H1 (cell line): ENCODE measurements around the gene B4GALT5. TPM values are rescaled to one million over a fixed set of nuclear protein-coding genes. Genes with fewer than 3 reads are reported as not detected.

Experiments
- CTCF ChIA-PET: fragments of 300-600 bp; sonication (Branson Sonifier 250); formaldehyde crosslinking; loops from one replicate; lab custom pipeline; 2021; ENCODE audit not compliant: partially characterized antibody; lab: Charles Lee
- POLR2A ChIA-PET: fragments of 300-600 bp; sonication (Branson Sonifier 250); formaldehyde crosslinking; loops from one replicate; lab custom pipeline; 2021; ENCODE audit warnings: inconsistent platforms; ENCODE audit not compliant: partially characterized antibody; lab: Charles Lee
- DNase-seq, 2 experiments: peaks; one replicate each; pipeline versions ENCODE4 v3.0.0 to v3.0.0-alpha.2; 2010 to 2022; ENCODE audit warnings: low spot score in 2 of 2, low read depth in 1 of 2, mixed read lengths in 1 of 2
- FAIRE-seq: peaks from 2 replicates; lab custom pipeline; 2011; peaks lifted over from hg19 to GRCh38; lab: Jason Lieb, UNC
- H2AFZ ChIP-seq: 2 replicates; pipeline ENCODE4 v1.8.1; 2012; ENCODE audit warnings: low read length, inconsistent platforms
- H2AK5ac ChIP-seq: 2 replicates; pipeline ENCODE4 v1.6.1; 2013; ENCODE audit warnings: low read depth, low read length
- H2BK120ac ChIP-seq: replicated peaks from 2 replicates; pipeline ENCODE3; 2013; ENCODE audit warnings: low read depth, low read length, inconsistent platforms
- H2BK12ac ChIP-seq: 2 replicates; pipeline ENCODE4 v1.6.1; 2013; ENCODE audit warnings: low read depth, low read length
- H2BK15ac ChIP-seq: 2 replicates; pipeline ENCODE4 v1.6.1; 2013; ENCODE audit warnings: low read length
- H2BK20ac ChIP-seq: 2 replicates; pipeline ENCODE4 v1.6.1; 2013; ENCODE audit warnings: low read length
- H2BK5ac ChIP-seq: 2 replicates; pipeline ENCODE4 v1.6.1; 2013; ENCODE audit warnings: low read depth, low read length
- H3K14ac ChIP-seq: 2 replicates; pipeline ENCODE4 v1.6.1; 2013; ENCODE audit warnings: inconsistent platforms; ENCODE audit not compliant: insufficient read length
- H3K18ac ChIP-seq: 2 replicates; pipeline ENCODE4 v1.6.1; 2013; ENCODE audit warnings: low read length; ENCODE audit errors: extremely low read depth
- H3K23ac ChIP-seq: 2 replicates; pipeline ENCODE4 v1.6.1; 2013; ENCODE audit warnings: inconsistent platforms; ENCODE audit not compliant: insufficient read length
- H3K23me2 ChIP-seq: 2 replicates; pipeline ENCODE4 v1.6.1; 2013; ENCODE audit warnings: low read depth, low read length
- H3K27ac ChIP-seq: 2 replicates; pipeline ENCODE4 v1.6.1; 2011; ENCODE audit warnings: low read depth, low read length, inconsistent platforms
- H3K27me3 ChIP-seq, 4 experiments: replicated peaks in 1 of 4; 1 replicate in 1 of 4; 2 replicates in 3 of 4; pipeline versions ENCODE4 v1.6.1 to v1.8.1; 2011 to 2013; ENCODE audit warnings: low read length in 3 of 4, mild to moderate bottlenecking in 3 of 4, inconsistent platforms in 2 of 4, mixed read lengths in 2 of 4, moderate library complexity in 1 of 4; ENCODE audit not compliant: control insufficient read depth in 3 of 4, insufficient read depth in 3 of 4; ENCODE audit errors: extremely low read depth in 1 of 4
- H3K36me3 ChIP-seq, 4 experiments: 2 replicates each; pipeline versions ENCODE4 v1.6.1 to v1.8.1; 2011 to 2013; ENCODE audit warnings: mild to moderate bottlenecking in 4 of 4, low read length in 3 of 4, moderate library complexity in 2 of 4, control low read depth in 1 of 4, inconsistent platforms in 1 of 4; ENCODE audit not compliant: insufficient read depth in 4 of 4, control insufficient read depth in 2 of 4
- H3K4ac ChIP-seq: replicated peaks from 2 replicates; pipeline ENCODE3; 2013; ENCODE audit warnings: low read length, low read depth, mixed read lengths, inconsistent platforms; ENCODE audit not compliant: insufficient read length
- H3K4me1 ChIP-seq, 4 experiments: replicated peaks in 1 of 4; 1 replicate in 1 of 4; 2 replicates in 3 of 4; pipeline versions ENCODE4 v1.6.1 to v1.8.1; 2011 to 2013; ENCODE audit warnings: low read length in 3 of 4, inconsistent platforms in 2 of 4, mixed read lengths in 1 of 4; ENCODE audit not compliant: insufficient read depth in 4 of 4, control insufficient read depth in 3 of 4
- H3K4me2 ChIP-seq, 2 experiments: 2 replicates each; pipeline versions ENCODE4 v1.6.1 to v1.8.1; 2011 to 2013; ENCODE audit warnings: low read depth in 2 of 2, low read length in 2 of 2, control low read depth in 1 of 2, inconsistent platforms in 1 of 2, mild to moderate bottlenecking in 1 of 2; ENCODE audit not compliant: insufficient read depth in 1 of 2
- H3K4me3 ChIP-seq, 4 experiments: fragments of 200-600, 300-600 bp in 1 of 4; sonication (generic), shearing (Covaris generic), sonication (Bioruptor Twin) in 1 of 4; 2 replicates each; pipeline versions ENCODE4 v1.5.1 to v1.8.1; 2011 to 2016; ENCODE audit warnings: low read length in 4 of 4, low read depth in 3 of 4, control low read depth in 2 of 4, inconsistent platforms in 2 of 4, mild to moderate bottlenecking in 2 of 4, mixed read lengths in 1 of 4, moderate library complexity in 1 of 4; ENCODE audit not compliant: insufficient read depth in 2 of 4; ENCODE audit errors: extremely low read depth in 1 of 4
- H3K56ac ChIP-seq: replicated peaks from 2 replicates; pipeline ENCODE3; 2013; ENCODE audit warnings: low read depth, mild to moderate bottlenecking, mixed read lengths, low read length, inconsistent platforms; ENCODE audit not compliant: insufficient read length
- H3K79me1 ChIP-seq: 2 replicates; pipeline ENCODE4 v1.6.1; 2013; ENCODE audit warnings: low read depth, low read length, control low read depth
- H3K79me2 ChIP-seq, 2 experiments: 2 replicates each; pipeline versions ENCODE4 v1.6.1 to v1.8.1; 2012 to 2013; ENCODE audit warnings: low read length in 2 of 2, mild to moderate bottlenecking in 2 of 2, inconsistent platforms in 1 of 2; ENCODE audit not compliant: insufficient read depth in 2 of 2, control insufficient read depth in 1 of 2
- H3K9ac ChIP-seq, 4 experiments: replicated peaks in 1 of 4; 1 replicate in 1 of 4; 2 replicates in 3 of 4; pipeline versions ENCODE4 v1.6.1 to v1.8.1; 2011 to 2013; ENCODE audit warnings: low read depth in 3 of 4, low read length in 3 of 4, control low read depth in 2 of 4, mild to moderate bottlenecking in 2 of 4, moderate library complexity in 2 of 4, inconsistent platforms in 1 of 4; ENCODE audit errors: extremely low read depth in 1 of 4
- H3K9me3 ChIP-seq, 2 experiments: 2 replicates each; pipeline versions ENCODE4 v1.6.1 to v1.8.1; 2012 to 2013; ENCODE audit warnings: mild to moderate bottlenecking in 2 of 2, moderate library complexity in 2 of 2, control low read depth in 1 of 2, inconsistent platforms in 1 of 2, low read depth in 1 of 2, low read length in 1 of 2, mixed read lengths in 1 of 2; ENCODE audit not compliant: insufficient read depth in 2 of 2
- H4K20me1 ChIP-seq, 2 experiments: replicated peaks in 1 of 2; 2 replicates each; pipeline versions ENCODE3 to v1.8.1; 2011 to 2013; ENCODE audit warnings: inconsistent platforms in 2 of 2, low read length in 2 of 2, mild to moderate bottlenecking in 1 of 2; ENCODE audit not compliant: insufficient read depth in 2 of 2, control insufficient read depth in 1 of 2
- H4K5ac ChIP-seq: 2 replicates; pipeline ENCODE4 v1.6.1; 2013; ENCODE audit warnings: low read length, low read depth, mixed read lengths, inconsistent platforms; ENCODE audit not compliant: insufficient read length
- H4K8ac ChIP-seq: 2 replicates; pipeline ENCODE4 v1.8.0; 2013; ENCODE audit warnings: mild to moderate bottlenecking, moderate library complexity, low read length, inconsistent platforms; ENCODE audit not compliant: insufficient read depth; ENCODE audit errors: extremely low read depth
- H4K91ac ChIP-seq: replicated peaks from 2 replicates; pipeline ENCODE3; 2013; ENCODE audit warnings: low read length, mixed read lengths, inconsistent platforms; ENCODE audit not compliant: insufficient read length
- BRCA1 ChIP-seq: IDR thresholded peaks from 2 replicates; pipeline ENCODE4 v1.6.1; 2012; ENCODE audit warnings: low read depth, low read length, improper control_type of control experiment
- CTCF ChIP-seq, 3 experiments: IDR thresholded peaks; 1 replicate in 2 of 3; 2 replicates in 1 of 3; pipeline versions ENCODE4 v1.5.1 to v1.6.1; 2011; ENCODE audit warnings: low read length in 3 of 3, mild to moderate bottlenecking in 3 of 3, inconsistent platforms in 2 of 3, low read depth in 1 of 3, moderate library complexity in 1 of 3; ENCODE audit not compliant: insufficient read depth in 1 of 3; ENCODE audit errors: control extremely low read depth in 1 of 3
- GABPA ChIP-seq: IDR thresholded peaks from 2 replicates; pipeline ENCODE4 v1.6.1; 2011; ENCODE audit warnings: mild to moderate bottlenecking, low read length, moderate library complexity, borderline replicate concordance; ENCODE audit not compliant: insufficient read depth
- HDAC6 ChIP-seq: IDR thresholded peaks from one replicate; pipeline ENCODE4 v1.7.1; 2012; ENCODE audit warnings: low read depth, mild to moderate bottlenecking, inconsistent platforms, low read length, moderate library complexity
- MAFK ChIP-seq: IDR thresholded peaks from 2 replicates; pipeline ENCODE4 v1.6.1; 2012; ENCODE audit warnings: low read depth, mild to moderate bottlenecking, improper control_type of control experiment, low read length
- POLR2AphosphoS5 ChIP-seq: IDR thresholded peaks from 2 replicates; pipeline ENCODE4 v1.6.1; 2011; ENCODE audit warnings: low read depth, low read length
- RFX5 ChIP-seq: IDR thresholded peaks from 2 replicates; pipeline ENCODE4 v1.6.1; 2011; ENCODE audit warnings: low read depth, low read length, improper control_type of control experiment, borderline replicate concordance
- SAP30 ChIP-seq: fragments of 300-600 bp; sonication (generic); IDR thresholded peaks from 2 replicates; pipeline ENCODE4 v1.7.1; 2012; ENCODE audit warnings: low read length, moderate library complexity, mild to moderate bottlenecking, inconsistent platforms; ENCODE audit not compliant: insufficient read depth, insufficient replicate concordance
- SIRT6 ChIP-seq: IDR thresholded peaks from one replicate; pipeline ENCODE4 v1.7.1; 2012; ENCODE audit warnings: low read length, inconsistent platforms
- SP4 ChIP-seq: IDR thresholded peaks from 2 replicates; pipeline ENCODE4 v1.6.1; 2012; ENCODE audit warnings: low read length, inconsistent platforms
- TAF7 ChIP-seq: optimal IDR thresholded peaks from 2 replicates; pipeline ENCODE3; 2011; ENCODE audit warnings: low read depth, mild to moderate bottlenecking, inconsistent platforms, low read length, moderate library complexity, borderline replicate concordance
- WGBS, 2 experiments: shearing (Covaris generic) in 1 of 2; methylation state at CpG; one replicate each; pipeline versions ENCODE4 v1.1.6 to v1.1.7; 2013 to 2015; ENCODE audit warnings: low lambda C conversion rate in 2 of 2, mixed read lengths in 2 of 2, inconsistent platforms in 1 of 2, low coverage in 1 of 2, missing lambda C conversion rate in 1 of 2; ENCODE audit not compliant: insufficient replicate concordance in 2 of 2, insufficient coverage in 1 of 2, insufficient read length in 1 of 2; ENCODE audit errors: extremely low coverage in 1 of 2, missing lambda C conversion rate in 1 of 2; 5-methylcytosine and 5-hydroxymethylcytosine counted together
- polyA plus RNA-seq, 7 experiments: library from polyadenylated mRNA; depleted of rRNA in 3 of 7; stranded (reverse) in 5 of 7; unstranded in 2 of 7; fragments of >200 nt in 5 of 7; fragments of 200-250 nt in 2 of 7; gene quantifications; 1 replicate in 5 of 7; 2 replicates in 1 of 7; 4 replicates in 1 of 7; pipeline versions ENCODE4 v1.2.1 to v1.2.3, GENCODE V29; 2011 to 2013; ENCODE audit warnings: missing spikeins in 2 of 7, mixed read lengths in 2 of 7
- total RNA-seq: library from RNA; stranded (reverse); fragmentation: NEBNext Ultra II Directional; extraction: Animal tissue kit (Norgen Biotek cat#: 25700); gene quantifications from 2 replicates; pipeline ENCODE4 v1.2.1, GENCODE V29; 2021

The B4GALT5 gene
- total and polyA plus RNA-seq, 2 of the 8 experiments (the other 6 are each of a cell fraction or from before 2014, with no cell fraction given) = 46.5 to 75.4 TPM

GRCh38 chr20:49715466-49715865, 1.8 kb upstream of the B4GALT5 start:
- H4K8ac ChIP-seq = no peak overlapping the region
- H2BK12ac ChIP-seq = no peak overlapping the region
- no peak overlapping the region for H3K56ac ChIP-seq
- no peak overlapping the region for H3K4ac ChIP-seq
- no peak overlapping the region for H3K9ac ChIP-seq
- H3K27ac ChIP-seq = no peak overlapping the region
- H3K79me2 ChIP-seq = peaks cover 25 to 29% of the 10 kb centered on the region in 2 experiments
- no peak overlapping the region for H3K4me3 ChIP-seq
- no peak overlapping the region for H3K18ac ChIP-seq
- no peak overlapping the region for H3K14ac ChIP-seq
- ChIA-PET POLR2A (no interaction called here), CTCF (interaction anchor here (1.0 to 2.3 kb wide), 4 partner anchors 9 to 173 kb away, joined by 3 to 14 read pairs (median 3); no protein-coding TSS in a partner anchor)
- no peak overlapping the region for H3K4me2 ChIP-seq
- no peak for FAIRE-seq
- H3K36me3 ChIP-seq = no peaks in the 10 kb centered on the region
- H4K5ac ChIP-seq = no peak overlapping the region
- no peak for DNase-seq
- no peak overlapping the region for H3K23ac ChIP-seq
- H2BK20ac ChIP-seq = no peak overlapping the region
- H2BK120ac ChIP-seq = no peak overlapping the region
- H2AFZ ChIP-seq = no peak overlapping the region
- peaks cover 3 to 6% (median 5%) of the 10 kb centered on the region in 4 experiments; a peak in 6 of 7 replicates for H3K4me1 ChIP-seq
- no peak overlapping the region for H2BK5ac ChIP-seq
- peaks cover 2% of the 10 kb centered on the region; the same call in 1 of the 2 replicates for H3K79me1 ChIP-seq
- no peak for TF ChIP-seq GABPA
- no peak for TF ChIP-seq SP4
- TF ChIP-seq TAF7 = no peak
- TF ChIP-seq SAP30 = no peak
- TF ChIP-seq HDAC6 = no peak
- no peak for TF ChIP-seq SIRT6
- no peak for TF ChIP-seq MAFK
- no peak for TF ChIP-seq BRCA1
- TF ChIP-seq RFX5 = no peak
- no peak for TF ChIP-seq POLR2AphosphoS5
- TF ChIP-seq CTCF (IDR thresholded peaks at IDR 0.05; ENCODE audit: control extremely low read depth in 1 of 3, insufficient read depth in 1 of 3, low read depth in 1 of 3, low read length in 3 of 3) = no peak
- TF ChIP-seq, all 59 proteins: peak for 0
- WGBS, 2 experiments = 90% methylated on average over 7 of the region's 7 CpGs; no CpG with 5 or more reads in 1 of the 2 experiments
- Histone ChIP-seq H3K27me3 (no peaks in the 10 kb centered on the region), H4K20me1 (peaks cover 8 to 14% of the 10 kb centered on the region in 2 experiments), H2AK5ac (no peak overlapping the region), H4K91ac (no peak overlapping the region), H3K9me3 (no peaks in the 10 kb centered on the region), H3K23me2 (peaks cover 9% of the 10 kb centered on the region), H2BK15ac (0 out of 2 replicates have a peak overlapping the region, but pooled peaks have one; percentile 72)
